ENCODE results near the gene A1BG. TPM values are rescaled to one million over a fixed set of nuclear protein-coding genes. Genes with fewer than 3 reads are reported as not detected.

A1BG gene
- total and polyA plus RNA-seq, 10 donors = 10.8 to 76.5 (median 34.6) TPM

GRCh38 chr19:58334691-58335249 is 18.5 kb downstream of the A1BG start:
- TF ChIP-seq POLR2A (IDR thresholded peaks at IDR 0.05) = no peak
- TF ChIP-seq POLR2AphosphoS5 (IDR thresholded peaks at IDR 0.05) = no peak
- TF ChIP-seq, protein P1, sequence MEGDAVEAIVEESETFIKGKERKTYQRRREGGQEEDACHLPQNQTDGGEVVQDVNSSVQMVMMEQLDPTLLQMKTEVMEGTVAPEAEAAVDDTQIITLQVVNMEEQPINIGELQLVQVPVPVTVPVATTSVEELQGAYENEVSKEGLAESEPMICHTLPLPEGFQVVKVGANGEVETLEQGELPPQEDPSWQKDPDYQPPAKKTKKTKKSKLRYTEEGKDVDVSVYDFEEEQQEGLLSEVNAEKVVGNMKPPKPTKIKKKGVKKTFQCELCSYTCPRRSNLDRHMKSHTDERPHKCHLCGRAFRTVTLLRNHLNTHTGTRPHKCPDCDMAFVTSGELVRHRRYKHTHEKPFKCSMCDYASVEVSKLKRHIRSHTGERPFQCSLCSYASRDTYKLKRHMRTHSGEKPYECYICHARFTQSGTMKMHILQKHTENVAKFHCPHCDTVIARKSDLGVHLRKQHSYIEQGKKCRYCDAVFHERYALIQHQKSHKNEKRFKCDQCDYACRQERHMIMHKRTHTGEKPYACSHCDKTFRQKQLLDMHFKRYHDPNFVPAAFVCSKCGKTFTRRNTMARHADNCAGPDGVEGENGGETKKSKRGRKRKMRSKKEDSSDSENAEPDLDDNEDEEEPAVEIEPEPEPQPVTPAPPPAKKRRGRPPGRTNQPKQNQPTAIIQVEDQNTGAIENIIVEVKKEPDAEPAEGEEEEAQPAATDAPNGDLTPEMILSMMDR (IDR thresholded peaks at IDR 0.05 in 8 of 11, conservative IDR thresholded peaks at IDR 0.05 in 3 of 11) = no peak
- intact Hi-C loops (cut with DNase I; ENCODE audit: low total_unique reads) = no loop called here
- DNase-seq = no peak
- Histone ChIP-seq H3K9me3 (peaks cover 0 to 8% (median 0%) of the 10 kb centered on the region in 8 donors), H3K27me3 (replicated peaks in 1 of 7) (no peaks in the 10 kb centered on the region), H3K27ac (no peak overlapping the region), H3K36me3 (peaks cover 0 to 51% (median 30%) of the 10 kb centered on the region in 6 donors), H3K4me1 (no peaks in the 10 kb centered on the region), H3K4me3 (no peak overlapping the region)
- WGBS, 5 donors = 94 to 98% (median 95%) methylated on average over 14 to 19 of the region's 19 CpGs

DNA sequence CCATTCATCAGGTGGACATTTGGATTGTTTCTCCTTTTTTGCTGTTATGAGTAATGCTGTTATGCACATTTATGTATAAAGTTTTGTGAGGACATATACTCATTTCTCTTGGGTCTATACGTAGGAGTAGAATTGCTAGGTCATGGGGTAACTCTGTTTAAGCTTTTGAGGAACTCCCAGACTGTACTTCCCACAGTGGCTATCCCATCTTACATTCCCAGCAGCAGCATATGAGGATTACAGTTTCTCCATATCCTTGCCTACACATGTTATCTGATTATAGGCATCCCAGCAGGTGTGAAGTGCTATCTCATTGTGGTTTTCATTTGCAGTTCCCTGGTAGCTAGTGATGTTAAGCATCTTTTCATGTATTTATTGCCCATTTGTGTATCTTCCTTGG is 20.6 kb downstream of the A1BG start:
- no peak for TF ChIP-seq POLR2A (IDR thresholded peaks at IDR 0.05)
- TF ChIP-seq, protein P1 (IDR thresholded peaks at IDR 0.05 in 8 of 11, conservative IDR thresholded peaks at IDR 0.05 in 3 of 11) = no peak
- no peak for TF ChIP-seq POLR2AphosphoS5 (IDR thresholded peaks at IDR 0.05)
- no peak overlapping the region for H3K27ac ChIP-seq
- no peaks in the 10 kb centered on the region for H3K9me3 ChIP-seq
- intact Hi-C loops (cut with DNase I; ENCODE audit: low total_unique reads) = no loop called here
- no peak for DNase-seq
- no peaks in the 10 kb centered on the region for H3K27me3 ChIP-seq (replicated peaks in 1 of 7)
- H3K4me1 ChIP-seq = peaks cover 5 to 19% (median 13%) of the 10 kb centered on the region in 6 donors
- peaks cover 0 to 30% (median 16%) of the 10 kb centered on the region in 6 donors for H3K36me3 ChIP-seq
- H3K4me3 ChIP-seq = no peak overlapping the region
- WGBS, 5 donors = 60 to 86% (median 81%) methylated on average over 1 of the region's 1 CpG

- no peak overlapping the region for H3K27ac ChIP-seq
- H3K9me3 ChIP-seq = no peaks in the 10 kb centered on the region
- H3K4me3 ChIP-seq = no peak overlapping the region
- DNase-seq = no peak
- peaks cover 0 to 11% (median 8%) of the 10 kb centered on the region in 6 donors for H3K36me3 ChIP-seq
- intact Hi-C loops (cut with DNase I; ENCODE audit: low total_unique reads) = no loop called here
- no peaks in the 10 kb centered on the region for H3K27me3 ChIP-seq (replicated peaks in 1 of 7)
- no peak for TF ChIP-seq POLR2AphosphoS5 (IDR thresholded peaks at IDR 0.05)
- TF ChIP-seq, protein P1 (IDR thresholded peaks at IDR 0.05 in 8 of 11, conservative IDR thresholded peaks at IDR 0.05 in 3 of 11) = no peak
- TF ChIP-seq POLR2A (IDR thresholded peaks at IDR 0.05) = no peak
- WGBS, 5 donors = 81 to 100% (median 90%) methylated on average over 4 of the region's 4 CpGs
- peaks cover 15 to 35% (median 28%) of the 10 kb centered on the region in 6 donors for H3K4me1 ChIP-seq
Observed at GRCh38 chr19:58330458-58330857, 22.8 kb downstream of the A1BG start.

GRCh38 chr19:58328999-58329398 is 24.3 kb downstream of the A1BG start:
- Histone ChIP-seq H3K4me1 (peaks cover 15 to 40% (median 29%) of the 10 kb centered on the region in 6 donors), H3K9me3 (no peaks in the 10 kb centered on the region), H3K27ac (no peak overlapping the region), H3K27me3 (replicated peaks in 1 of 7) (no peaks in the 10 kb centered on the region), H3K36me3 (no peaks in the 10 kb centered on the region), H3K4me3 (no peak overlapping the region)
- 65 to 67% (median 65%) methylated on average over 10 of the region's 10 CpGs for WGBS, 5 donors
- intact Hi-C loops (cut with DNase I; ENCODE audit: low total_unique reads) = no loop called here
- no peak for DNase-seq
- TF ChIP-seq POLR2A (IDR thresholded peaks at IDR 0.05) (no peak), POLR2AphosphoS5 (IDR thresholded peaks at IDR 0.05) (no peak)
- TF ChIP-seq, protein P1 (IDR thresholded peaks at IDR 0.05 in 8 of 11, conservative IDR thresholded peaks at IDR 0.05 in 3 of 11) = peak in 2 of 11 experiments; percentile 13 to 17

Measured in spleen (tissue), 11 donors.